NCI-H69 (cell line): ENCODE measurements around the gene WDR27.

Experiments used
- DNase-seq: peaks from one replicate; lab custom pipeline; 2025; lab: John Stamatoyannopoulos, UW

WDR27 gene

DNA sequence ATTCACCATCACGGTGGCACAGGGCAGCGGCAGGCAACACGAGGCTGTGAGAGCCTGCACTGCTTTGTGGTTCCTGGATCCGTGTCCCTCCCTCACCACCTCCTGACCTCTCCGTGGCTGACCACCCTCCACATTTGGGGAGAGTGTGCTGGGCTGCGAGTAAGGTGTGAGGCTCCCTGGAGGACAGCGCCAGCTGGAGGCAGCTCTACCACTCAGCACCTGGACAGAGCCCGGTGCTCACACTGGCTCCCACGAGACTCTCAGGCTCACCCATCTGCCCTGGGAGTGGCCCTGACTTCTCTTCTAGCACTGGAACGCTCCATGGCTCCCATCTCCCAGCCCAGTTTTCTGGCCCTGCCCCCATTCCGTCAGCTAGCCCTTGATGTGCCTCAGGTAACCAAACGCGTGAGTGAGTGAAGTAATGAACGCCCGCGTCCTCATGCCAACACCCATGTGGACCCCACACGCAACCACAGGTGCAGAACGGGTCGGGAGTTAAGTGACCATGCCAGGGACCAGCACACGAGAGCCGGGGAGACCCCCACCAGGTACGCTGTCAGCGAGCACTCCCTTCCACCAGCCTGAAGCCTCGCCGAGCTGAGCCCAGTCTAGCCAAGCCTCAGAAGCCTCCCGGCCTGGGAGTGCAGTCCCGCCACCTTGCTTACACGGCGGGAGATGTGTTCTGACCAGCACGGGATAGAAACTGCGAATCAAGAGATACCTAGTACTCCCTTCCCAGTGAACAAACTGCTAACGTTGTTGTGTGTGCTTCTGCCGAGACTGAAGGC lies 137.2 kb downstream of the WDR27 start:
- DNase-seq: no peak

DNA sequence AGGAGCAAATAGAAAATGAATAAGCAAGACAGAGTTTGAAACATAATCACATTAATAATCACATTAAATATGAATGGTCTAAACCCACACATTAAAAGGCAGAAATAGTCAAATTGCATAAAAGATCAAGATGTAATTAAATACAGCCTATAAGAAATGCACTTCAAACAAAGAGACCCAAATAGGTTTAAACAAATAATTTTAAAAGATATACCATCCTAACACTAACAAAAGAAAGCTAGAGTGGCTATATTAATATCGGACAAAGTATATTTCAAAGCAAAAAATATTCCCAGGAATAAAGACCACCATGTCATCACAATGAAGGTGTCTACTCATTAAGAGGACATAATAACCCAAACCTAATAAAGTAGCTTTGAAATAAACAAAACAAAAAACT lies 140.2 kb downstream of the WDR27 start:
- DNase-seq: no peak

DNA sequence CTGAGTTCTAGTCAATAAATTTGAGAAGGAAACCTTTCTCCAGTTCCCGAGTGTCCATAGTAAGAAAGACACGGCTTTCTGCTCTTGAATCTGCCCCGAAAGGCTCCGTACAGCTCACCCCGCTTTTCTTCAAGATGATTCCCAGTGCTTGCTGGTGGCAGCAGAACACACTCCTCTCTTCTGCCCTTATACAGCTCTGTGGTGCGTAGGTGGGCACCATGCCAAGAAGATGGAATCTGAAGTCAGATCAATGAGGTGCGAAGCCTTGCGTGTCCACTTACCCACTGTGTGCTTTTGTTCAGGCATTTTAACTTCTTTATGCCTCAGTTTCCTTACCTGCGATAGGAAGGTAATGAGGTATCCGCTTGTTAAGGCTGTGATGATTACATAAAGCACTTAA lies 142.2 kb downstream of the WDR27 start:
- DNase-seq: no peak

GRCh38 chr6:169558774-169559441 lies 142.9 kb downstream of the WDR27 start:
- DNase-seq: no peak

DNA sequence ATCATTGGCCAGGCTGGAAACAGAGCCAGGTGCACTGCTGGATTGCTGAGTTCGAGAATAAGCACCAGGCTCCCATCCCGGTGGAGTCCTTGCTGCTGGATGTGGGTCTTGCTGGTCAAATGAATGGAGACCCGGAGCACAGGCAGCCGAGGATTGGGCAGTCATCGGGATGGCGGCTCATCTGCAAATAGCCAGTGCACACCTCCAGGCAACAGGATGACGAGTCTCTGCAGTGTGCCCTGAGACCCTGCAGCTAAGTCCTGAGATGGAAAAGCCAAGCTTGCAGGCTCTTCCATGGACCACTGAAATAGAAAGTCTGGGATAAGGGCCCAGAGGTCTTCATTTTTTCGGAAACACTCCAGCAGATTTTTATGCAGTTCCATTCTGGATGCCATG lies 143.5 kb downstream of the WDR27 start:
- no peak for DNase-seq

DNA sequence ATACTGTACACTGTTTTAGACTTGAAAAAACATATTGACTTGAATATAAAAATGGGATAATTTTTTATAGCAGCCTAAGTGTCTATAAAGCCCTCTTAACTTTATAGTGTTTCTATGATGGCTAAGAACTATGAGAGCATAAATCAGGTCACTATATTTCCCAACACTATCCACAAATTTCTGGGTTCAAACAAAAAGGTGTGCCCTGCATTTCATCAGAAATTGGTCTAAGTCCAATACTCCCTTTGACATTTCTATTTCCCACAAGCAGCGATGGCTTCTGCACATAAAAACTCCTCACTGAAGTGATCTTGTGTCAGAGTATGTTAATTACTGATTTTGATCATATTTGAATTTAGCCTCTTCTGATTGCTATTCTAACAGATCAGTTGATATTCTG lies 143.9 kb downstream of the WDR27 start:
- DNase-seq: no peak

- DNase-seq: no peak
These were observed 144.9 kb downstream of the WDR27 start for GRCh38 chr6:169556758-169557548.

DNA sequence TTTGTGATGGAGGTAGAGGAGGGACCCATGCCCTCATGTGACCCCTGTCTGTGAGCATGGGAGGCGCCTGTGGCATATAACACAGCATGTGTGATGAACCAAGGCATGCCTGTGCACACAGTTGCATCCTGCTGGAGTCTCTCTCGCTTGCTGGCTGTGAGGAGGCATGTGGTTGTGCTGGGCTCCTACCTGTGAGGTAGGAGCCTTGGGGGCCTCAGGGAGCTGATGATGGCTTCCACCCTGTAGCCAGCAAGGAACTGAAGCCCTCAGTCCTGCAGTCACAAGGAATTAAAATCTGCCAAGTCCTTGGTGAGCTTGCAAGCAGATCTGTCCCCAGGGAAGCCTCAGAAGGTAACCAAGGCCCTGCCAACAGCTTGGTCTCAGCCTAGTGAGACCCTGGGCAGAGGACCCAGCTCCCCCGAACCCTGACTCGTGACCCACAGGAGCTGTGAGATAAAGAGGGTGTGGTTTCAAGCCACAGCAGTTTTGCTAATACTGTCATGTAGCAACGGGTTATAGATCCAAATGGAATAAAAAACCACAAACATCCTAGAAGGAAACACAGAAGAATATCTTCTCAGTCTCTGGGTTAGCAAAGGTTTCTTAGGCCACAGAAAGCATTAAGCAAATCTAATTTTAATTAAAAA lies 145.7 kb downstream of the WDR27 start:
- DNase-seq: no peak

- no peak for DNase-seq
These were observed 155.8 kb downstream of the WDR27 start for GRCh38 chr6:169545982-169546381.

- no peak for DNase-seq
These were observed 158.1 kb downstream of the WDR27 start for GRCh38 chr6:169543704-169544103.

DNA sequence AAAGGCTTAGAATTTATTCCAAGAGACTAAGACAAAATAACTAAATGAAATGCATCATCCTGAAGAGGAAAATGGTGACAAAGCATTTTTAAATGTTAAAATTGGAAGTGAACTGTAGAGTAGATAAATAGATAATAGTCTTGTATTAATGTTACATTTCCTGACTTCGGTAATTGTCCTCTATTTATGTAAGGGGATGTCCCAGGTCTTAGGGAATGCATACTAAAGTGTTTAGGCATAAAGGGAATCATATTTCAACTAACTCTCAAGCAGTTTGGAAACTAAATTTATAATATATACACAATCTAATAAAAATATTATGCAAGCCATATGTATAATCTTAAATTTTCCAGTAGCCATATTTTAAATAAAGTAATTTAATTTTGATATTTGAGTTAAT lies 159.3 kb downstream of the WDR27 start:
- DNase-seq: no peak

GRCh38 chr6:169539176-169539897 lies 162.5 kb downstream of the WDR27 start:
- DNase-seq: no peak

GRCh38 chr6:169536446-169537170 lies 165.2 kb downstream of the WDR27 start:
- DNase-seq: no peak

- DNase-seq: no peak
These were observed 167.8 kb downstream of the WDR27 start for GRCh38 chr6:169534039-169534421.

GRCh38 chr6:169533301-169534038 lies 168.4 kb downstream of the WDR27 start:
- no peak for DNase-seq

GRCh38 chr6:169530752-169531123 lies 171.1 kb downstream of the WDR27 start:
- DNase-seq: no peak

DNA sequence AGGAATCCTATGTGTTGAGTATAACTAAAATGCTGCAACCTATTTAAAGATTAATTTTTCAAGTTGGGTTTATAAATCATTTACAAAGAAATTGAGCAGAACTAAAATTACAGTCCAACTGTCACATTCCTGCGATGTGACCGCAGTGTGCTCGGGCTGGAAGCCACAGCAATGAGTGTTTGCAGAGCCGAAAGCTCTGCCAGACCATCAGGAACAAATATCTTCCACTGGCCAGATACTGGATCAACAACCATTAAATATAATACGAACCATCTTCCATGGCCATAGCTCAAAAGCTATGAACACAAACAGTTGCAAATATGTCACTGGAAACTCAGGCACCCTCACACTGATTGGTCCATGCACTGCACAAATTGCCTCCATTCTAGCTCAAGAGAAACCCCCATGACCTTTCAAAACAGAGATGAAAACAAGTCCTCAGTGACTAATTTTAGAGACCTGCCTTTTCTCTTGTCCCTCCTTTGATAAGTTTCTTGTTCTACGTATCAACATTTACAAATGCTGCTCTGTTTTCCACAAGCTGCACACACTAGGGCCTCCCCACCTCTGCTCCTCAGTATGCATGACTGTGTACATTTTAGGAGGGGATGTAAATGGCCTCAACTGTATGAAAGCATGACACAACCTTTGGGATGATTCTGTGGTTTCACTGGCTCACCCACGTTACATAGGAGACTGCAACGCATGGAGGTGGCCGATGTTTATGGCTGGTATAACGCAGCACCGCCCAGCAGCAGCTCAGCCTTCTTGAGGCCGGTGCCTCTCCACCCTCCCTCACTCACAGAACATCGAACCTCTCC lies 171.7 kb downstream of the WDR27 start:
- DNase-seq: no peak

DNA sequence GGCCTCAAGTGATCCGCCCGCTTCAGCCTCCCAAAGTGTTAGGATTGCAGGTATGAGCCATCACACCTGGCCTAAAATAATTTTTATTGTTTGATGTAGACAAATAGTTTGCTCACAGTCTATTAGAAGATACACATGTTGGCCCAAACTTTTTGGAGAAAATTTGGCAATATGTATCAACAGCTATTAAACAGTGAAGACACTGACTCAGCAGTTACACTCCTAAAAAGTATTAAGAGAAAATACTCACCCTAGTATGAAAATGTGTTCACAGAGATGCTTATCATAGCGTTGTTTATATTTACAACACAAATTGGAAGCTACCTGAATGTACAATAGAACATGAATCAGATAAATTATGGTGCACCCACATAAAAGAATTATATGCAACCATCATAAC lies 173.1 kb downstream of the WDR27 start:
- no peak for DNase-seq

GRCh38 chr6:169527306-169527705 lies 174.5 kb downstream of the WDR27 start:
- DNase-seq: no peak

DNA sequence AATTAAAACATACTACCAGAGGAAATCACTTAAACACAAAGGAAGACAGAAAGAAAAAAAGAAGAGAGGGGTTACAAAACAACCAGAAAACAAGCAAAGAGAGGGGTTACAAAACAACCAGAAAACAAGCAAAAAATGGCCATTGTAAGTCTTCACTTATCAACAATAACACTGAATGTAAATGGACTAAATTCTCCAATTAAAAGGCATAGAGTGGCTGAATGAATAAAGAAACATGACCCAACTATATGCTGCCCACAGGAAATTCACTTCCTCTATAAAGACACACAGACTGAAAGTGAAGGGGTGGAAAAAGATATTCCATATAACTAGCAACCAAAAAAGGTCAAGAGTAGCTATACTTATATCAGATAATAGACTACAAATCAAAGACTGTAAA lies 180.0 kb downstream of the WDR27 start:
- DNase-seq: no peak
